Measurements from ENCODE around the gene PCBP3.

- TF ChIP-seq EP300 (IDR thresholded peaks at IDR 0.05; ENCODE audit: borderline replicate concordance in 1 of 2, low read depth in 2 of 2, low read length in 2 of 2) (no peak), CHD1 (IDR thresholded peaks at IDR 0.05; ENCODE audit: low read depth, low read length) (no peak), CHD2 (IDR thresholded peaks at IDR 0.05; ENCODE audit: low read length) (no peak), JUN (IDR thresholded peaks at IDR 0.05; ENCODE audit: low read depth, low read length) (no peak), EZH2 (IDR thresholded peaks at IDR 0.05; ENCODE audit: low read depth, low read length, severe bottlenecking) (no peak), CTCF (IDR thresholded peaks at IDR 0.05; ENCODE audit: control extremely low read depth in 1 of 3, insufficient read depth in 1 of 3, low read depth in 1 of 3, low read length in 3 of 3) (no peak), MAX (IDR thresholded peaks at IDR 0.05) (no peak), USF2 (IDR thresholded peaks at IDR 0.05; ENCODE audit: low read length) (no peak), POLR2A (IDR thresholded peaks at IDR 0.05; ENCODE audit: control extremely low read depth in 1 of 2, low read depth in 2 of 2, low read length in 2 of 2) (no peak), RAD21 (IDR thresholded peaks at IDR 0.05 in 1 of 2, conservative IDR thresholded peaks at IDR 0.05 in 1 of 2; ENCODE audit: low read depth in 2 of 2, low read length in 2 of 2) (no peak), POLR2AphosphoS5 (IDR thresholded peaks at IDR 0.05; ENCODE audit: low read depth, low read length) (no peak), FOSL1 (IDR thresholded peaks at IDR 0.05; ENCODE audit: insufficient read depth, low read depth, low read length) (no peak), CBX8 (IDR thresholded peaks at IDR 0.05; ENCODE audit: borderline replicate concordance, low read depth, low read length) (no peak)
Measured at GRCh38 chr21:45827881-45828579, 184.5 kb downstream of the PCBP3 start.
